NAMALWA (cell line): ENCODE results near the gene WDR27.
"Not testable (repeated sequence)": the region's sequence is repeated elsewhere in the genome, so short reads cannot be mapped to it uniquely, and the experiment has no call there.

ENCODE experiments used
- DNase-seq: peaks from one replicate; pipeline ENCODE4 v3.0.0-alpha.2; 2015; ENCODE audit warnings: low spot score

The WDR27 gene

GRCh38 chr6:169474362-169474761, 227.5 kb downstream of the WDR27 start:
- no peak for DNase-seq

GRCh38 chr6:169473663-169474062, 228.2 kb downstream of the WDR27 start:
- DNase-seq, result no peak

GRCh38 chr6:169472786-169473416, 228.9 kb downstream of the WDR27 start:
- no peak for DNase-seq

- no peak for DNase-seq
These were observed 231.0 kb downstream of the WDR27 start for GRCh38 chr6:169470790-169471189.

GRCh38 chr6:169469028-169469427, 232.8 kb downstream of the WDR27 start:
- DNase-seq, result no peak

GRCh38 chr6:169467755-169468154, 234.1 kb downstream of the WDR27 start:
- DNase-seq, result not testable (repeated sequence)

- DNase-seq, result not testable (repeated sequence)
These were observed 235.6 kb downstream of the WDR27 start for GRCh38 chr6:169466256-169466655.

GRCh38 chr6:169457762-169458161, 244.1 kb downstream of the WDR27 start:
- DNase-seq, result no peak

- DNase-seq, result no peak
These were observed 245.0 kb downstream of the WDR27 start for GRCh38 chr6:169456840-169457239.

- DNase-seq, result no peak
These were observed 246.4 kb downstream of the WDR27 start for GRCh38 chr6:169455470-169455869.

- no peak for DNase-seq
These were observed 247.0 kb downstream of the WDR27 start for GRCh38 chr6:169454872-169455204.

GRCh38 chr6:169454204-169454871, 247.5 kb downstream of the WDR27 start:
- no peak for DNase-seq

- no peak for DNase-seq
These were observed 248.8 kb downstream of the WDR27 start for GRCh38 chr6:169452869-169453620.

GRCh38 chr6:169452117-169452868, 249.5 kb downstream of the WDR27 start:
- no peak for DNase-seq

GRCh38 chr6:169451065-169451838, 250.6 kb downstream of the WDR27 start:
- DNase-seq, result no peak

GRCh38 chr6:169450097-169450496, 251.7 kb downstream of the WDR27 start:
- no peak for DNase-seq

- no peak for DNase-seq
These were observed 252.6 kb downstream of the WDR27 start for GRCh38 chr6:169449221-169449620.

GRCh38 chr6:169445661-169446581, 255.9 kb downstream of the WDR27 start:
- no peak for DNase-seq

GRCh38 chr6:169445227-169445626, 256.6 kb downstream of the WDR27 start:
- no peak for DNase-seq

GRCh38 chr6:169441292-169441691, 260.5 kb downstream of the WDR27 start:
- no peak for DNase-seq

GRCh38 chr6:169439710-169440109, 262.1 kb downstream of the WDR27 start:
- no peak for DNase-seq
